Neural cell (in vitro differentiated cells): ENCODE data around the gene TTYH1. TPM values are rescaled to one million over a fixed set of nuclear protein-coding genes. Genes with fewer than 3 reads are reported as not detected.

ENCODE experiments used
- H2AFZ ChIP-seq: fragments of 200-600, 300-800 bp; sonication (generic), shearing (Covaris generic); 2 replicates; pipeline ENCODE4 v1.6.0; 2014; ENCODE audit warnings: low read depth, mild to moderate bottlenecking, antibody characterized with exemption, low read length, moderate library complexity
- H3F3A ChIP-seq: fragments of 200-600 bp; shearing (Covaris generic); 2 replicates; pipeline ENCODE4 v1.6.1; 2016; ENCODE audit warnings: mild to moderate bottlenecking, moderate library complexity, mixed read lengths, antibody characterized with exemption, low read length; ENCODE audit not compliant: insufficient read depth, poor library complexity, severe bottlenecking
- H3K27ac ChIP-seq: fragments of 200-600, 300-800 bp; sonication (generic), shearing (Covaris generic); 2 replicates; pipeline ENCODE4 v1.5.1; 2014; ENCODE audit warnings: mild to moderate bottlenecking, low read length, moderate library complexity
- H3K27me3 ChIP-seq: fragments of 300-800, 200-600 bp; sonication (generic), shearing (Covaris generic); 2 replicates; pipeline ENCODE4 v1.6.0; 2014; ENCODE audit warnings: mild to moderate bottlenecking, low read depth, low read length, moderate library complexity; ENCODE audit not compliant: insufficient read depth
- H3K36me3 ChIP-seq: fragments of 300-800, 200-600 bp; sonication (generic), shearing (Covaris generic); 2 replicates; pipeline ENCODE4 v1.5.1; 2014; ENCODE audit warnings: mild to moderate bottlenecking, antibody characterized with exemption, low read length, moderate library complexity; ENCODE audit not compliant: insufficient read depth
- H3K4me2 ChIP-seq: fragments of 300-800, 200-600 bp; sonication (generic), shearing (Covaris generic); 2 replicates; pipeline ENCODE4 v1.6.0; 2014; ENCODE audit warnings: mild to moderate bottlenecking, low read length
- H3K4me3 ChIP-seq: fragments of 300-800, 200-600 bp; sonication (generic), shearing (Covaris generic); 2 replicates; pipeline ENCODE4 v1.5.1; 2014; ENCODE audit warnings: mild to moderate bottlenecking, low read length, moderate library complexity
- H3K79me2 ChIP-seq: fragments of 200-600 bp; shearing (Covaris generic); replicated peaks from 2 replicates; pipeline ENCODE4 v1.6.0; 2014; ENCODE audit warnings: mild to moderate bottlenecking, low read length, moderate library complexity; ENCODE audit not compliant: insufficient read depth
- H3K9ac ChIP-seq: fragments of 300-800, 200-600 bp; sonication (generic), shearing (Covaris generic); 2 replicates; pipeline ENCODE4 v1.6.1; 2016; ENCODE audit warnings: mild to moderate bottlenecking, low read length, mixed read lengths
- H3K9me2 ChIP-seq: fragments of 200-600 bp; shearing (Covaris generic); 2 replicates; pipeline ENCODE4 v1.6.1; 2016; ENCODE audit warnings: mild to moderate bottlenecking, low read length, mixed read lengths; ENCODE audit not compliant: insufficient read depth
- H3K9me3 ChIP-seq: fragments of 200-600, 300-800 bp; sonication (generic), shearing (Covaris generic); 2 replicates; pipeline ENCODE4 v1.6.1; 2016; ENCODE audit warnings: mild to moderate bottlenecking, mixed run types, low read length, moderate library complexity, mixed read lengths
- H4K20me1 ChIP-seq: fragments of 200-600 bp; shearing (Covaris generic); 2 replicates; pipeline ENCODE4 v1.6.1; 2016; ENCODE audit warnings: mild to moderate bottlenecking, mixed run types; ENCODE audit not compliant: insufficient read depth
- CTCF ChIP-seq: fragments of 450-650 bp; IDR thresholded peaks from 2 replicates; pipeline ENCODE4 v1.5.1; 2014; ENCODE audit warnings: antibody characterized with exemption, mild to moderate bottlenecking, moderate library complexity; ENCODE audit not compliant: poor library complexity, severe bottlenecking
- EP300 ChIP-seq: fragments of 450-650 bp; conservative IDR thresholded peaks from 2 replicates; pipeline ENCODE4 v1.6.1; 2014; ENCODE audit warnings: antibody characterized with exemption, mild to moderate bottlenecking, moderate library complexity; ENCODE audit not compliant: poor library complexity, severe bottlenecking
- EZH2 ChIP-seq: fragments of 200-600, 300-800 bp; shearing (Covaris generic), sonication (generic); IDR thresholded peaks from 2 replicates; pipeline ENCODE4 v1.6.1; 2014; ENCODE audit warnings: antibody characterized with exemption, low read length, borderline replicate concordance, mild to moderate bottlenecking; ENCODE audit not compliant: insufficient read depth, poor library complexity, severe bottlenecking
- MXI1 ChIP-seq: fragments of 450-650 bp; conservative IDR thresholded peaks from 2 replicates; pipeline ENCODE4 v1.6.1; 2014; ENCODE audit warnings: antibody characterized with exemption, mild to moderate bottlenecking; ENCODE audit not compliant: poor library complexity, severe bottlenecking
- POLR2AphosphoS5 ChIP-seq: IDR thresholded peaks from 2 replicates; pipeline ENCODE4 v1.6.1; 2012
- RAD21 ChIP-seq: fragments of 450-650 bp; conservative IDR thresholded peaks from 2 replicates; pipeline ENCODE4 v1.6.1; 2014; ENCODE audit warnings: antibody characterized with exemption, mild to moderate bottlenecking, moderate library complexity
- REST ChIP-seq: IDR thresholded peaks from 2 replicates; pipeline ENCODE4 v1.6.1; 2012; ENCODE audit warnings: borderline replicate concordance
- SMC3 ChIP-seq: fragments of 450-650 bp; conservative IDR thresholded peaks from 2 replicates; pipeline ENCODE4 v1.6.1; 2014; ENCODE audit warnings: antibody characterized with exemption, mild to moderate bottlenecking, moderate library complexity; ENCODE audit not compliant: poor library complexity
- TAF1 ChIP-seq: IDR thresholded peaks from 2 replicates; pipeline ENCODE4 v1.6.1; 2012; ENCODE audit warnings: low read depth
- polyA plus RNA-seq: library from polyadenylated mRNA; depleted of rRNA; stranded (reverse); fragments of >200 nt; gene quantifications from 2 replicates; pipeline ENCODE4 v1.2.3, GENCODE V29; 2014

Gene TTYH1
- polyA plus RNA-seq, 1 donor from 2014 or later = 36.1 TPM

DNA sequence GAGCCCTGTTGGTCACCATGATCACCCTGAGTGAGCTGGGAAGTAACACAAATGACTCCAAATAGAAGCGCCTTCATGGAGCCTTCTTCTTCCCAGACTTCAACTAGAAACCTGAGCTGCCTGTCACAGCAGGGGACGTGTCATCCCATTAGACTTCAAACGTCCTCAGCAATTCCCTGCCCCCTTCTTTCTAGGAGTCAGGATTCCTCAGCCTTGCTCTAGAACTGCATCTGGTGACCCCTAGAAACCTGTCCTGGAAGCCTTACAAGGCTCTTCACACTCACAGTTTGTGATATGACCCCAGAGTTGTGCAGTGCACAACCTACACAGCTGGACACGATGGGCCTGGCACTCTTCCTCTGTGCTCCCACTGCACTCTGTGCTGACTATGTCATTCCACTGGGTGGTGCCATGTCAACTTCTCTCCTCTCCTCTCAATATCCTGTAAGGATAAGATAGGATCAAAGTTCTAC, 23.6 kb upstream of the TTYH1 start:
- TF ChIP-seq CTCF = peak; percentile 11
- TF ChIP-seq MXI1 = no peak
- Histone ChIP-seq H4K20me1 (no peaks in the 10 kb centered on the region), H3F3A (no peaks in the 10 kb centered on the region), H3K4me3 (no peak overlapping the region), H3K4me2 (no peak overlapping the region), H3K9ac (peak overlapping the region; percentile 23), H3K9me3 (no peaks in the 10 kb centered on the region), H2AFZ (no peak overlapping the region), H3K36me3 (no peaks in the 10 kb centered on the region), H3K79me2 (no peaks in the 10 kb centered on the region), H3K9me2 (no peaks in the 10 kb centered on the region), H3K27me3 (no peaks in the 10 kb centered on the region), H3K27ac (no peak overlapping the region)

- H4K20me1 ChIP-seq = no peaks in the 10 kb centered on the region
- H3K4me3 ChIP-seq = no peak overlapping the region
- no peak overlapping the region for H3K27ac ChIP-seq
- no peaks in the 10 kb centered on the region for H3K79me2 ChIP-seq
- no peaks in the 10 kb centered on the region for H3F3A ChIP-seq
- no peaks in the 10 kb centered on the region for H3K27me3 ChIP-seq
- no peak overlapping the region for H3K4me2 ChIP-seq
- no peaks in the 10 kb centered on the region for H3K9me2 ChIP-seq
- no peaks in the 10 kb centered on the region for H3K36me3 ChIP-seq
- H3K9ac ChIP-seq = no peak overlapping the region
- no peak overlapping the region for H2AFZ ChIP-seq
- H3K9me3 ChIP-seq = no peaks in the 10 kb centered on the region
- TF ChIP-seq MXI1 (no peak), TAF1 (no peak), RAD21 (no peak), REST (no peak), SMC3 (no peak), EP300 (no peak)
Observed at GRCh38 chr19:54392105-54392504, 23.2 kb upstream of the TTYH1 start.

GRCh38 chr19:54393381-54393780, 21.9 kb upstream of the TTYH1 start:
- Histone ChIP-seq H3K4me2 (no peak overlapping the region), H3K27me3 (no peaks in the 10 kb centered on the region), H3K9me3 (no peaks in the 10 kb centered on the region), H3K9ac (no peak overlapping the region), H3K27ac (no peak overlapping the region), H4K20me1 (no peaks in the 10 kb centered on the region), H3K79me2 (no peaks in the 10 kb centered on the region), H2AFZ (no peak overlapping the region), H3F3A (no peaks in the 10 kb centered on the region), H3K36me3 (no peaks in the 10 kb centered on the region), H3K4me3 (no peak overlapping the region), H3K9me2 (no peaks in the 10 kb centered on the region)
- TF ChIP-seq SMC3 (no peak), REST (no peak), CTCF (no peak), MXI1 (no peak), EZH2 (no peak), POLR2AphosphoS5 (no peak), EP300 (no peak), RAD21 (no peak), TAF1 (no peak)
